Measurements from ENCODE around the gene OSBPL9.

GRCh38 chr1:51749151-51749550, 132.3 kb downstream of the OSBPL9 start:
- TF ChIP-seq CTCF (conservative IDR thresholded peaks at IDR 0.05), result no peak
- TF ChIP-seq EZH2 (IDR thresholded peaks at IDR 0.05; ENCODE audit: low read depth), result no peak
